ENCODE results near the gene IL15RA. TPM values are rescaled to one million over a fixed set of nuclear protein-coding genes. Genes with fewer than 3 reads are reported as not detected.

Gene IL15RA
- total and polyA plus RNA-seq, 2 of the 8 experiments (the other 6 are each of a cell fraction or from before 2014, with no cell fraction given) = 1.3 to 1.4 TPM

- H2AFZ ChIP-seq (ENCODE audit: low read length) = no peak overlapping the region
- H4K5ac ChIP-seq (ENCODE audit: insufficient read length, low read depth, low read length) = no peak overlapping the region
- no peaks in the 10 kb centered on the region for H3K36me3 ChIP-seq (ENCODE audit: control insufficient read depth in 2 of 4, insufficient read depth in 4 of 4, low read length in 3 of 4)
- ChIA-PET CTCF (ENCODE audit: partially characterized antibody) (interaction anchor here (0.7 to 2.4 kb wide), 3 partner anchors 10 to 74 kb away, joined by 3 to 11 read pairs (median 3); partner anchors contain the start of gene IL15RA), POLR2A (ENCODE audit: partially characterized antibody) (no interaction called here)
- no peak overlapping the region for H4K8ac ChIP-seq (ENCODE audit: extremely low read depth, insufficient read depth, low read length)
- H2BK20ac ChIP-seq (ENCODE audit: low read length) = no peak overlapping the region
- TF ChIP-seq E2F6 (IDR thresholded peaks at IDR 0.05) (no peak), RBBP5 (IDR thresholded peaks at IDR 0.05; ENCODE audit: borderline replicate concordance, low read depth, low read length) (no peak), TEAD4 (IDR thresholded peaks at IDR 0.05; ENCODE audit: low read depth, low read length) (no peak), POU5F1 (IDR thresholded peaks at IDR 0.05; ENCODE audit: low read depth, low read length) (no peak), KDM4A (IDR thresholded peaks at IDR 0.05; ENCODE audit: low read depth, low read length, severe bottlenecking) (no peak), HDAC2 (IDR thresholded peaks at IDR 0.05; ENCODE audit: borderline replicate concordance in 1 of 2, low read depth in 2 of 2, low read length in 2 of 2) (no peak)
- no peak overlapping the region for H3K4me2 ChIP-seq (ENCODE audit: insufficient read depth in 1 of 2, low read depth in 2 of 2, low read length in 2 of 2)
- no peak overlapping the region for H2BK120ac ChIP-seq (replicated peaks; ENCODE audit: low read depth, low read length)
- H3K23me2 ChIP-seq (ENCODE audit: low read depth, low read length) = no peaks in the 10 kb centered on the region
- FAIRE-seq (no peak), DNase-seq (ENCODE audit: low read depth in 1 of 2, low spot score in 2 of 2) (no peak)
- no peak overlapping the region for H3K56ac ChIP-seq (replicated peaks; ENCODE audit: insufficient read length, low read depth, low read length)
- H3K14ac ChIP-seq (ENCODE audit: insufficient read length) = no peak overlapping the region
- no peak overlapping the region for H3K18ac ChIP-seq (ENCODE audit: extremely low read depth, low read length)
- no peak overlapping the region for H3K27ac ChIP-seq (ENCODE audit: low read depth, low read length)
- no peak overlapping the region for H2BK15ac ChIP-seq (ENCODE audit: low read length)
- no peak overlapping the region for H2AK5ac ChIP-seq (ENCODE audit: low read depth, low read length)
- no peaks in the 10 kb centered on the region for H3K79me1 ChIP-seq (ENCODE audit: low read depth, low read length)
- no peak overlapping the region for H3K4ac ChIP-seq (replicated peaks; ENCODE audit: insufficient read length, low read depth, low read length)
- 83% methylated on average over 10 of the region's 10 CpGs; no CpG with 5 or more reads in 1 of the 2 experiments for whole genome bisulfite sequencing, 2 experiments (ENCODE audit: extremely low coverage in 1 of 2, insufficient coverage in 1 of 2, insufficient read length in 1 of 2, insufficient replicate concordance in 2 of 2, low coverage in 1 of 2, low lambda C conversion rate in 2 of 2, missing lambda C conversion rate in 1 of 2)
- H2BK12ac ChIP-seq (ENCODE audit: low read depth, low read length) = no peak overlapping the region
- H3K23ac ChIP-seq (ENCODE audit: insufficient read length) = no peak overlapping the region
- no peak overlapping the region for H3K4me3 ChIP-seq (ENCODE audit: extremely low read depth in 1 of 4, insufficient read depth in 2 of 4, low read depth in 3 of 4, low read length in 4 of 4)
- H3K4me1 ChIP-seq (replicated peaks in 1 of 4; ENCODE audit: control insufficient read depth in 3 of 4, insufficient read depth in 4 of 4, low read length in 3 of 4) = no peaks in the 10 kb centered on the region
- no peak overlapping the region for H2BK5ac ChIP-seq (ENCODE audit: low read depth, low read length)
- no peaks in the 10 kb centered on the region for H3K79me2 ChIP-seq (ENCODE audit: control insufficient read depth in 1 of 2, insufficient read depth in 2 of 2, low read length in 2 of 2)
- H3K27me3 ChIP-seq (replicated peaks in 1 of 4; ENCODE audit: control insufficient read depth in 3 of 4, extremely low read depth in 1 of 4, insufficient read depth in 3 of 4, low read length in 3 of 4) = no peaks in the 10 kb centered on the region
- H3K9me3 ChIP-seq (ENCODE audit: insufficient read depth in 2 of 2, low read depth in 1 of 2, low read length in 1 of 2) = no peaks in the 10 kb centered on the region
- H4K20me1 ChIP-seq (replicated peaks in 1 of 2; ENCODE audit: control insufficient read depth in 1 of 2, insufficient read depth in 2 of 2, low read length in 2 of 2) = no peaks in the 10 kb centered on the region
- H3K9ac ChIP-seq (replicated peaks in 1 of 4; ENCODE audit: extremely low read depth in 1 of 4, low read depth in 3 of 4, low read length in 3 of 4) = no peak overlapping the region
- H4K91ac ChIP-seq (replicated peaks; ENCODE audit: insufficient read length, low read length) = no peak overlapping the region
Measured at GRCh38 chr10:6024334-6024682, 47.0 kb upstream of the IL15RA start.
